GM12878 (cell line): Measurements from ENCODE around the gene THAP5. TPM values are rescaled to one million over a fixed set of nuclear protein-coding genes. Genes with fewer than 3 reads are reported as not detected.

Experiments used
- ATAC-seq: fragments of 200-7000 bp; cut with Tn5 transposase; 3 replicates; pipeline ENCODE4 v1.9.1; 2020; ENCODE audit warnings: mild to moderate bottlenecking, moderate library complexity
- BruUV-seq: library from RNA; stranded (reverse); fragments of 400-500 nt; replicated peaks from 2 replicates; lab custom pipeline; 2021; lab: Mats Ljungman, UMichigan
- CTCF ChIA-PET: fragments of 300-600 bp; sonication (Branson Sonifier 250); formaldehyde crosslinking; extraction: SDS; loops from one replicate; lab custom pipeline; 2021; ENCODE audit warnings: inconsistent platforms; lab: Yijun Ruan, JAX
- POLR2A ChIA-PET: fragments of 350-600 bp; formaldehyde crosslinking; extraction: SDS; loops from one replicate; lab custom pipeline; 2021; ENCODE audit warnings: inconsistent platforms; lab: Charles Lee
- RAD21 ChIA-PET: fragments of 300-600 bp; sonication (Branson Sonifier 250); formaldehyde crosslinking; loops from one replicate; lab custom pipeline; 2023; ENCODE audit warnings: antibody characterized with exemption; ENCODE audit not compliant: unreplicated experiment; lab: Charles Lee
- SMC1A ChIA-PET: fragments of 300-600 bp; sonication (Branson Sonifier 250); formaldehyde crosslinking; loops from one replicate; lab custom pipeline; 2023; ENCODE audit not compliant: unreplicated experiment, uncharacterized antibody; lab: Charles Lee
- DNase-seq: peaks from one replicate; pipeline ENCODE4 v3.0.0-alpha.2; 2011; ENCODE audit warnings: low read depth, low spot score
- FAIRE-seq: peaks from 3 replicates; lab custom pipeline; 2011; peaks lifted over from hg19 to GRCh38; lab: Jason Lieb, UNC
- H2AFZ ChIP-seq: 2 replicates; pipeline ENCODE4 v1.6.0; 2011; ENCODE audit warnings: low read depth, low read length, control low read depth; ENCODE audit not compliant: control insufficient read depth
- H3K27ac ChIP-seq: 2 replicates; pipeline ENCODE4 v1.5.1; 2011; ENCODE audit warnings: control low read depth; ENCODE audit not compliant: control insufficient read depth, insufficient read depth
- H3K27me3 ChIP-seq, 2 experiments: replicated peaks in 1 of 2; 2 replicates each; pipeline versions ENCODE4 v1.6.0 to v1.6.1; 2011; ENCODE audit warnings: low read length in 1 of 2; ENCODE audit not compliant: control insufficient read depth in 2 of 2, insufficient read depth in 2 of 2
- H3K36me3 ChIP-seq, 2 experiments: 2 replicates each; pipeline ENCODE4 v1.5.1; 2011; ENCODE audit warnings: low read length in 1 of 2; ENCODE audit not compliant: control insufficient read depth in 2 of 2, insufficient read depth in 2 of 2
- H3K4me1 ChIP-seq: 2 replicates; pipeline ENCODE4 v1.6.1; 2011; ENCODE audit warnings: mild to moderate bottlenecking, low read length, moderate library complexity, mixed read lengths; ENCODE audit not compliant: control insufficient read depth, insufficient read depth
- H3K4me2 ChIP-seq: 2 replicates; pipeline ENCODE4 v1.6.0; 2011; ENCODE audit warnings: control low read depth; ENCODE audit not compliant: control insufficient read depth, insufficient read depth
- H3K4me3 ChIP-seq: fragments of 200-600 bp; sonication (generic); 2 replicates; pipeline ENCODE4 v1.5.1; 2016
- H3K79me2 ChIP-seq: 2 replicates; pipeline ENCODE4 v1.6.0; 2011; ENCODE audit warnings: low read length; ENCODE audit not compliant: control insufficient read depth, insufficient read depth
- H3K9ac ChIP-seq: 2 replicates; pipeline ENCODE4 v1.8.0; 2011; ENCODE audit warnings: low read length, control low read depth, mixed read lengths; ENCODE audit not compliant: control insufficient read depth, insufficient read depth
- H3K9me3 ChIP-seq: replicated peaks from 3 replicates; pipeline ENCODE4 v1.5.1; 2011; ENCODE audit warnings: mild to moderate bottlenecking, low read length; ENCODE audit not compliant: control insufficient read depth, insufficient read depth
- H4K20me1 ChIP-seq: 2 replicates; pipeline ENCODE4 v1.6.0; 2011; ENCODE audit not compliant: control insufficient read depth, insufficient read depth
- BHLHE40 ChIP-seq, 2 experiments: fragments of 450-650 bp in 1 of 2; IDR thresholded peaks; 2 replicates each; pipeline ENCODE4 v1.6.1; 2011 to 2017; ENCODE audit warnings: low read depth in 2 of 2, borderline replicate concordance in 1 of 2, improper control_type of control experiment in 1 of 2, low read length in 1 of 2, mild to moderate bottlenecking in 1 of 2
- CHD1 ChIP-seq: IDR thresholded peaks from 2 replicates; pipeline ENCODE4 v1.6.1; 2012; ENCODE audit warnings: low read depth, low read length, improper control_type of control experiment
- FOXK2 ChIP-seq: fragments of 450-650 bp; IDR thresholded peaks from 2 replicates; pipeline ENCODE4 v1.6.1; 2017; ENCODE audit warnings: mild to moderate bottlenecking, moderate library complexity
- IRF4 ChIP-seq: IDR thresholded peaks from 2 replicates; pipeline ENCODE4 v1.6.1; 2011; ENCODE audit warnings: low read depth, low read length
- MEF2A ChIP-seq: IDR thresholded peaks from 2 replicates; pipeline ENCODE4 v1.6.1; 2011; ENCODE audit warnings: low read depth, mild to moderate bottlenecking, low read length, moderate library complexity; ENCODE audit not compliant: insufficient read depth
- NKRF ChIP-seq: fragments of 450-650 bp; conservative IDR thresholded peaks from 2 replicates; pipeline ENCODE4 v1.6.1; 2017; ENCODE audit warnings: mild to moderate bottlenecking, moderate library complexity
- PML ChIP-seq: IDR thresholded peaks from 2 replicates; pipeline ENCODE4 v1.6.1; 2012; ENCODE audit warnings: low read length, inconsistent platforms
- POLR2A ChIP-seq: IDR thresholded peaks from 2 replicates; pipeline ENCODE4 v1.6.1; 2011; ENCODE audit warnings: low read depth, mild to moderate bottlenecking, low read length
- RCOR1 ChIP-seq: conservative IDR thresholded peaks from 2 replicates; pipeline ENCODE4 v1.6.1; 2012; ENCODE audit warnings: low read depth, low read length, improper control_type of control experiment
- STAT3 ChIP-seq: IDR thresholded peaks from 2 replicates; pipeline ENCODE4 v1.6.1; 2011; ENCODE audit warnings: low read depth, low read length, improper control_type of control experiment
- SUPT20H ChIP-seq: IDR thresholded peaks from 2 replicates; pipeline ENCODE4 v1.6.1; 2011; ENCODE audit warnings: low read depth, mild to moderate bottlenecking, low read length, moderate library complexity, borderline replicate concordance; ENCODE audit not compliant: control insufficient read depth
- USF1 ChIP-seq: IDR thresholded peaks from 2 replicates; pipeline ENCODE4 v1.6.1; 2011; ENCODE audit warnings: borderline replicate concordance, low read depth, mild to moderate bottlenecking, moderate library complexity, mixed read lengths, low read length; ENCODE audit not compliant: insufficient read depth; ENCODE audit errors: extremely low read length
- ZNF207 ChIP-seq: fragments of 450-650 bp; IDR thresholded peaks from 2 replicates; pipeline ENCODE4 v1.6.1; 2014; ENCODE audit warnings: antibody characterized with exemption, mild to moderate bottlenecking, borderline replicate concordance
- ZNF24 ChIP-seq: fragments of 450-650 bp; IDR thresholded peaks from 2 replicates; pipeline ENCODE4 v1.6.1; 2017; ENCODE audit warnings: antibody characterized with exemption, mild to moderate bottlenecking
- ZSCAN29 ChIP-seq: fragments of 450-650 bp; IDR thresholded peaks from 2 replicates; pipeline ENCODE4 v1.6.1; 2017; ENCODE audit warnings: mild to moderate bottlenecking, moderate library complexity
- WGBS: methylation state at CpG from one replicate; pipeline ENCODE4 v1.1.6; 2016; ENCODE audit warnings: low lambda C conversion rate; ENCODE audit not compliant: insufficient replicate concordance, insufficient coverage; ENCODE audit errors: missing lambda C conversion rate; 5-methylcytosine and 5-hydroxymethylcytosine counted together
- in situ Hi-C: fragments of 300-500 bp; cut with MboI; formaldehyde crosslinking; loops from 9 replicates; pipeline ENCODE4 v1.14.3; 2018; ENCODE audit warnings: mixed read lengths
- intact Hi-C: fragments of 100-400 bp; cut with micrococcal nuclease; formaldehyde crosslinking; loops from one replicate; pipeline ENCODE4 v1.14.2; 2022; ENCODE audit not compliant: unreplicated experiment
- polyA plus RNA-seq, 11 experiments: library from polyadenylated mRNA; depleted of rRNA in 4 of 11; unstranded in 6 of 11; stranded (reverse) in 5 of 11; fragments of >200 nt; fragmentation: Nextera tagmentation in 4 of 11; fragmentation: Illumina TruSeq in 1 of 11; extraction: Ambion mirVana in 4 of 11; extraction: Trizol in 1 of 11; gene quantifications; 1 replicate in 1 of 11; 2 replicates in 10 of 11; pipeline versions ENCODE4 v1.2.1 to v1.2.3, GENCODE V29; 2011 to 2016; ENCODE audit warnings: inconsistent platforms in 2 of 11, missing spikeins in 2 of 11, low read depth in 1 of 11
- total RNA-seq, 4 experiments: library from RNA; depleted of rRNA in 3 of 4; stranded (reverse); fragments of >200 nt in 3 of 4; fragmentation: Illumina TruSeq in 1 of 4; extraction: Trizol in 1 of 4; gene quantifications; 2 replicates each; pipeline versions ENCODE4 v1.2.1 to v1.2.3, GENCODE V29; 2013 to 2021

The THAP5 gene
- total and polyA plus RNA-seq, 10 of the 15 experiments (the other 5 are each of a cell fraction or from before 2014, with no cell fraction given): 13.0 to 47.7 (median 24.2) TPM

- Histone ChIP-seq H4K20me1 (no peaks in the 10 kb centered on the region), H2AFZ (no peak overlapping the region), H3K4me3 (no peak overlapping the region), H3K27ac (no peak overlapping the region), H3K9ac (no peak overlapping the region), H3K36me3 (no peaks in the 10 kb centered on the region), H3K4me2 (no peak overlapping the region), H3K4me1 (no peaks in the 10 kb centered on the region), H3K9me3 (no peaks in the 10 kb centered on the region), H3K79me2 (peaks cover 39% of the 10 kb centered on the region), H3K27me3 (no peaks in the 10 kb centered on the region)
- SMC1A ChIA-PET: interaction anchor here (1.0 to 1.5 kb wide), 4 partner anchors 9 to 39 kb away, joined by 4 to 6 read pairs (median 4); no protein-coding TSS in a partner anchor
- DNase-seq: no peak
- POLR2A ChIA-PET: interaction anchor here (1.7 kb wide), 1 partner anchor 39 kb away, joined by 6 read pairs; no protein-coding TSS in a partner anchor
- RAD21 ChIA-PET: interaction anchor here (1.4 to 2.2 kb wide), 3 partner anchors 14 to 41 kb away, joined by 3 to 8 read pairs (median 5); partner anchors contain the start of gene PNPLA8
- in situ Hi-C loops (loop anchor here (5.0 kb wide), 1 partner anchor 39 kb away; the partner anchor contains the start of gene PNPLA8), intact Hi-C loops (no loop called here)
- FAIRE-seq: no peak
- no peak for TF ChIP-seq ZNF207
- TF ChIP-seq ZSCAN29: no peak
- TF ChIP-seq SUPT20H: no peak
- CTCF ChIA-PET: no interaction called here
- no TSS peak for BruUV-seq
- no peak for ATAC-seq
Measured at GRCh38 chr7:108565987-108566386, 3.5 kb downstream of the THAP5 start.

GRCh38 chr7:108561047-108561619, 8.4 kb downstream of the THAP5 start:
- SMC1A ChIA-PET: interaction anchor here (1.0 to 2.1 kb wide), 5 partner anchors 9 to 35 kb away, joined by 3 to 10 read pairs (median 5); partner anchors contain the start of gene PNPLA8
- Histone ChIP-seq H2AFZ (no peak overlapping the region), H3K4me1 (no peaks in the 10 kb centered on the region), H3K9me3 (peaks cover 10% of the 10 kb centered on the region; the same call in 2 of the 3 replicates), H3K4me2 (no peak overlapping the region), H3K9ac (no peak overlapping the region), H3K79me2 (no peaks in the 10 kb centered on the region), H3K27ac (no peak overlapping the region), H3K4me3 (no peak overlapping the region), H4K20me1 (no peaks in the 10 kb centered on the region), H3K36me3 (no peaks in the 10 kb centered on the region), H3K27me3 (no peaks in the 10 kb centered on the region)
- POLR2A ChIA-PET: interaction anchor here (1.4 to 2.0 kb wide), 2 partner anchors 9 to 11 kb away, joined by 5 to 7 read pairs; no protein-coding TSS in a partner anchor
- in situ Hi-C loops (no loop called here), intact Hi-C loops (no loop called here)
- ATAC-seq (no peak), FAIRE-seq (no peak), DNase-seq (no peak)
- RAD21 ChIA-PET: interaction anchor here (0.8 kb wide), 1 partner anchor 9 kb away, joined by 4 read pairs; no protein-coding TSS in a partner anchor
- WGBS: 100% methylated on average over 4 of the region's 4 CpGs
- no TSS peak for BruUV-seq
- CTCF ChIA-PET: interaction anchor here (0.6 to 1.2 kb wide), 2 partner anchors 8 to 199 kb away, joined by 3 read pairs; partner anchors contain the start of genes DNAJB9 and THAP5
- peak in 1 of 2 experiments; percentile 21; a peak in 1 of 4 replicates for TF ChIP-seq BHLHE40 (IDR thresholded peaks at IDR 0.05; ENCODE audit: borderline replicate concordance in 1 of 2, low read depth in 2 of 2, low read length in 1 of 2)
- TF ChIP-seq PML: no peak
- no peak for TF ChIP-seq FOXK2
- no peak for TF ChIP-seq POLR2A
- TF ChIP-seq MEF2A: no peak
- TF ChIP-seq CHD1: no peak
- TF ChIP-seq ZNF24: no peak
- no peak for TF ChIP-seq USF1
- TF ChIP-seq RCOR1: no peak
- no peak for TF ChIP-seq NKRF
- TF ChIP-seq STAT3: no peak
- TF ChIP-seq IRF4: no peak
